NCI-H1092 treated with DMSO at 0.1 percent for 48 hours (cell line): Measurements from ENCODE around the gene TECPR2.

Experiments
- DNase-seq: peaks from one replicate; lab custom pipeline; 2025; lab: John Stamatoyannopoulos, UW

TECPR2 gene

GRCh38 chr14:102426796-102427195 lies 64.1 kb downstream of the TECPR2 start:
- DNase-seq: no peak

- no peak for DNase-seq
These were observed 64.9 kb downstream of the TECPR2 start for GRCh38 chr14:102427642-102428041.

- no peak for DNase-seq
These were observed 67.6 kb downstream of the TECPR2 start for GRCh38 chr14:102430212-102430908.

- DNase-seq: no peak
These were observed 69.0 kb downstream of the TECPR2 start for GRCh38 chr14:102431751-102432150.

- no peak for DNase-seq
These were observed 72.0 kb downstream of the TECPR2 start for GRCh38 chr14:102434647-102435175.

- peak; percentile 81 for DNase-seq
These were observed 75.5 kb downstream of the TECPR2 start for GRCh38 chr14:102437997-102438915.

GRCh38 chr14:102439556-102439955 lies 76.8 kb downstream of the TECPR2 start:
- no peak for DNase-seq

GRCh38 chr14:102440392-102440791 lies 77.7 kb downstream of the TECPR2 start:
- DNase-seq: no peak

GRCh38 chr14:102442241-102443211 lies 79.8 kb downstream of the TECPR2 start:
- DNase-seq: no peak

- DNase-seq: no peak
These were observed 82.3 kb downstream of the TECPR2 start for GRCh38 chr14:102445066-102445465.

- no peak for DNase-seq
These were observed 82.9 kb downstream of the TECPR2 start for GRCh38 chr14:102445641-102446040.

GRCh38 chr14:102450206-102451063 lies 87.7 kb downstream of the TECPR2 start:
- no peak for DNase-seq

GRCh38 chr14:102451064-102451352 lies 88.3 kb downstream of the TECPR2 start:
- no peak for DNase-seq

GRCh38 chr14:102452302-102452701 lies 89.6 kb downstream of the TECPR2 start:
- DNase-seq: no peak

GRCh38 chr14:102454711-102455110 lies 92.0 kb downstream of the TECPR2 start:
- no peak for DNase-seq

GRCh38 chr14:102457509-102457908 lies 94.8 kb downstream of the TECPR2 start:
- no peak for DNase-seq

GRCh38 chr14:102461490-102462338 lies 99.0 kb downstream of the TECPR2 start:
- DNase-seq: no peak

- no peak for DNase-seq
These were observed 99.7 kb downstream of the TECPR2 start for GRCh38 chr14:102462391-102462790.

GRCh38 chr14:102464006-102464405 lies 101.3 kb downstream of the TECPR2 start:
- DNase-seq: no peak

- DNase-seq: peak; percentile 19
These were observed 102.2 kb downstream of the TECPR2 start for GRCh38 chr14:102464846-102465341.
